Sigmoid colon (tissue), 3 donors: ENCODE data around the gene PALS1.

ENCODE experiments used
- POLR2A ChIP-seq, 2 donors: fragments of 450-650 bp; IDR thresholded peaks; one replicate each; pipeline ENCODE4 v1.6.1; 2016; ENCODE audit warnings: antibody characterized with exemption in 2 of 2, mild to moderate bottlenecking in 2 of 2, moderate library complexity in 2 of 2
- TF ChIP-seq, protein P1 (sequence below), 4 experiments: fragments of 450-650 bp in 3 of 4; fragments of 200-600 bp in 1 of 4; IDR thresholded peaks; one replicate each; pipeline ENCODE4 v1.5.1; 2016 to 2019; ENCODE audit warnings: antibody characterized with exemption in 4 of 4, mild to moderate bottlenecking in 3 of 4, moderate library complexity in 2 of 4

DNA sequence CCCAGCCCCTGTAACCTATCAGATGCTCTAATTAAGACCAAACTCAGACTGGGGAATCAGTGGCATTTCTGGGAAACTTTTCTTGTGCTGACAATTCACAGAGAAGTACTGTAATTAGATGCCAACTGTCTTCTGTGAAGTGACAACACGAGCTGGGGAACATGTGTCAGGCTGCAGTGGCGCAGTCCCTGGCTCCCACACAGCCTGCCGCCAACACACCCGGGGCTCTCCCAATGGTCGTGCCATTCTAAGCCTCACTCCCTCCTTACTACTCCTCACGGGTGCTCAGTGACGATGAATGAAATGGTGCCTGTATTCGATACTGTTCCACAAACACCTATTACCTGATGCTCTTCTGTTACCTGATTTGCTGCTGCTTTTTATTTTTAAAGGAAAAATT is 33.4 kb upstream of the PALS1 start:
- TF ChIP-seq POLR2A (IDR thresholded peaks at IDR 0.05), result no peak
- TF ChIP-seq, protein P1, sequence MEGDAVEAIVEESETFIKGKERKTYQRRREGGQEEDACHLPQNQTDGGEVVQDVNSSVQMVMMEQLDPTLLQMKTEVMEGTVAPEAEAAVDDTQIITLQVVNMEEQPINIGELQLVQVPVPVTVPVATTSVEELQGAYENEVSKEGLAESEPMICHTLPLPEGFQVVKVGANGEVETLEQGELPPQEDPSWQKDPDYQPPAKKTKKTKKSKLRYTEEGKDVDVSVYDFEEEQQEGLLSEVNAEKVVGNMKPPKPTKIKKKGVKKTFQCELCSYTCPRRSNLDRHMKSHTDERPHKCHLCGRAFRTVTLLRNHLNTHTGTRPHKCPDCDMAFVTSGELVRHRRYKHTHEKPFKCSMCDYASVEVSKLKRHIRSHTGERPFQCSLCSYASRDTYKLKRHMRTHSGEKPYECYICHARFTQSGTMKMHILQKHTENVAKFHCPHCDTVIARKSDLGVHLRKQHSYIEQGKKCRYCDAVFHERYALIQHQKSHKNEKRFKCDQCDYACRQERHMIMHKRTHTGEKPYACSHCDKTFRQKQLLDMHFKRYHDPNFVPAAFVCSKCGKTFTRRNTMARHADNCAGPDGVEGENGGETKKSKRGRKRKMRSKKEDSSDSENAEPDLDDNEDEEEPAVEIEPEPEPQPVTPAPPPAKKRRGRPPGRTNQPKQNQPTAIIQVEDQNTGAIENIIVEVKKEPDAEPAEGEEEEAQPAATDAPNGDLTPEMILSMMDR (IDR thresholded peaks at IDR 0.05), result no peak
